T-helper 2 cell treated with Interferon-gamma antibody and Interleukin-4, amounts not matched to agents 100 ng/mL and 5 ng/mL, for 36 hours (primary cell): ENCODE results near the gene BCAS1. TPM values are rescaled to one million over a fixed set of nuclear protein-coding genes. Genes with fewer than 3 reads are reported as not detected.
"Not testable (repeated sequence)": the region's sequence is repeated elsewhere in the genome, so short reads cannot be mapped to it uniquely, and the experiment has no call there.

Experiments used
- intact Hi-C: fragments of 100-400 bp; cut with micrococcal nuclease; formaldehyde crosslinking; loops from one replicate; pipeline ENCODE4 v1.15.1; 2023
- total RNA-seq: library from RNA; stranded (reverse); gene quantifications from 2 replicates; pipeline ENCODE4 v1.2.3, GENCODE V29; 2022

The BCAS1 gene
- total RNA-seq, 1 donor from 2014 or later: not detected

DNA sequence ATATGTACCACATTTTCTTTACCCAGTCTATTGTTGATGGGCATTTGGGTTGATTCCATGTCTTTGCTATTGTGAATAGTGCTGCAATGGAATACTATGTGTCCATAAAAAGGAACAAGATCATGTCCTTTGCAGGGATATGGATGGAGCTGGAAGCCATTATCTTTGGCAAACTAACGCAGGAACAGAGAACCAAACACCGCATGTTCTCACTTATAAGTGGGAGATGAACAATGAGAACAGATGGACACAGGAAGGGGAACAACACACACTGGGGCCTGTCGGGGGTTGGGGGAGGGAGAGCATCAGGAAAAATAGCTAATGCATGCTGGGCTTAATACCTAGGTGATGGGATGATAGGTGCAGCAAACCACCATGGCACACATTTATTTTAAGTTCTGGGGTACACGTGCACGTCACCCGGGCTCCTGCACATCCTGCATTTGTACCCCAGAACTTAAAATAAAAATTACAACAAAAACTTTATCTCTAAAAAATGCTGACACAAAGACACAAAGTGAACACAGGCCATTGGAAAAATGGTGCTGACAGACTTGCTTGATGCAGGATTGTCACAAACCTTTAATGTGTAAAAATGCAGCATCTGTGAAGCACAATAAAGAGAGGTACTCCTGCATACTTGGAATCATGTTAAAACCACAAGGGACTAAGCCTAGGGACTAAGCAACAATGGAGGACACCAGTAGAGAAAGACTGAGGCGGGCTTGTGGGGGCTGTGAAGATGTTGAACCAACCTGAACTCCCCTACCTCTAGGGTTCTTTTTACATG is 48.8 kb downstream of the BCAS1 start:
- intact Hi-C loops: no loop called here

DNA sequence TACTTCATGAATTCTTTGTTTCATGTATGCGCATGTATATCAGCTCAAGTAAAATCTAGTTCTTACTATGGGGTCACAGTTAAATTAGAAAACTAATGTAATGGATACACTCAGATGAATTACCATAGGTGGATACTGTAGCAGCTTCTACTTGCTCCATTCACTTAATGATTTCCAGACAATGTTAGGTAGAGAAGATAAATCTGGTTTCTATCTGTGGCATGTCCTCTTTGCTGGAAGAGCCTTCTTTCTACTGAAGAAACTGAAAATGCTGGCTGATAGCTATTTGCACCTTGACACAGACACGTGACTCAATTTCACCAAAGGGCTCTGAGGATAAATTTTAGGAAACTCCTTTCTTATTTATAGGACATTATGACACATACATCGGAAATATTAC is 49.5 kb downstream of the BCAS1 start:
- intact Hi-C loops: no loop called here

DNA sequence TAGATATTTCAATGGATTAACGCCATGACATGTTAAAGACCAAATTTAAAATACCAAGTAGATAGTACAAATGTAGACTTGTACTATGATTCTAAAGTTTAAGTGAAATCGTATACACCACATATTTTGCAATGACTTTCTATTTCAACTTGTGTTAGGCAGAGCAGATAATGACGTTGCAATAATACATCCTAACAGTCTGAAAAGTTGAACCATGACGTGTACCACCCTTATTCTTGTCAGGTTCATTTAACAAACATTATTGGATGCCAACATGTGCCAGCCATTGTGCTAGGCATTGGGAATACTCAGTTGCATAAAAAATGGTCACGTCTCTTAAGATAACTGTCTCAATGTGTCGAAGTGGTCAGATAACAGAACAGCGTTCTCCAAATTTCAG is 50.0 kb downstream of the BCAS1 start:
- intact Hi-C loops: no loop called here

DNA sequence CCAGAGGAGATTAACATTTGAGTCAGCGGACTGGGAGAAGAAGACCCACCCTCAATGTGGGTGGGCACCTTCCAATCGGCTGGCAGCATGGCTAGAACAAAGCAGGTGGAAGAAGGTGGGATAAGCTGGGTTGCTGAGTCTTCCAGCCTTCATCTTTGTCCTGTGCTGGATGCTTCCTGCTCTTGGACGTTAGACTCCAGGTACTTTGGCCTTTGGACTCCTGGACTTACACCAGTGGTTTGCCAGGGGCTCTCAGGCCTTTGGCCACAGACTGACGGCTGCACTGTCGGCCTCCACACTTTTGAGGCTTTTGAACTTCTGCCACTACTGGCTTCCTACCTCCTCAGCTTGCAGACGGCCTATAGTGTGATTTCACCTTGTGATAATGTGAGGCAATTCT is 50.8 kb downstream of the BCAS1 start:
- intact Hi-C loops: no loop called here

DNA sequence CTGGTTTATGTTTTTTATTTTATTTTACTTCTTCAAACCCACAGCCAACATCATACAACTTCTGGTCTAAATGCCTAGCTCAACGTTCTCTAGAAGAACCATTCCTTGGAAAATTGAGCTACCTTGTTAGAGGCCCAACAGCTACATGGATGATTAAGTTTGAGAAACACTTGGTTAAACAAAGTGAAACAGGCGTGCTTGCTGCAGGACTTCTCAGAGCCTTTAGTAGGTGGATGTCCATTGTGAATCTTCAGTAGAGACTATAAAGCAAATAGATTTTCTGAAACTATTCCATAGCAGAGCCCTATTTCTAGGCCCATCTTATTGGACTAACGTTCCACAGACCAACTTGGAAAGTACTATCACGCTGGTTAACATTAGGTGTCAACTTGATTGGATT is 51.3 kb downstream of the BCAS1 start:
- intact Hi-C loops: no loop called here

DNA sequence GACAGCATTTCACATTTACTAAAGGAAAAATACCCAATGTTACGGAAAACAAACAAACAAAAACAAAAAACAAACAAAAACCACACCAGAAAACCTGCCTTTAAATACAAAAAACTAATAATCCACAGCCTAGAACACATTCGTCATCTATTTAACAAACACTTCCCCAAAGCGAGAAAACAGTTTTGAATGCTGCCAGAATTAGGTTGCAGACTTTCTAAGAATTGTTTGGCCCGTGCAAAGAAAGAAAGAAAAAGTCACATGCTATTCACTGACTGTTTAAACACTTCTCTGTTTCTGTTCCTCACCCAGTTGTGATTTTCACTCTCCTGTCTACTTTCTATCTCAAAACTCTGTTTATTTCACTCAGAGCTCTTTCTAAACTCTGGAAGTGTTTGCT is 52.5 kb downstream of the BCAS1 start:
- intact Hi-C loops: no loop called here

DNA sequence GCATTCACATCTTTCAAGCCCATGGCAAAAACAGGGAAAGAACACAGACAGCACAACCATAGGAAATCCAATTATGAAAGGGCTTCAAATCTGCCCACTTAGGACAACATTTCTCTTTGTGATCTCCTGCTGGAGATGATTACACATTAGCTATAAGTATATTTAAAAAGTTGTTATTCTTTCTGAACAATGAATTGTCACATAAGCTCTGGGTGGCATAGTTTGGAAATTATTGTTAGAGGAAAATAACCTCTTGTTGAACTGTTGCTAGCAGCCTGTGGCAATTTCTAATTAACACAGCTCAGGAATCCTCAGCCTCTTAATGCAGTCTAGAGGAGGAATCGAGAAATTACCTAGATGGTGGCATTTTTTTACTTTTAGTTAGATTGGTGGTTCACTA is 54.9 kb downstream of the BCAS1 start:
- intact Hi-C loops: no loop called here

DNA sequence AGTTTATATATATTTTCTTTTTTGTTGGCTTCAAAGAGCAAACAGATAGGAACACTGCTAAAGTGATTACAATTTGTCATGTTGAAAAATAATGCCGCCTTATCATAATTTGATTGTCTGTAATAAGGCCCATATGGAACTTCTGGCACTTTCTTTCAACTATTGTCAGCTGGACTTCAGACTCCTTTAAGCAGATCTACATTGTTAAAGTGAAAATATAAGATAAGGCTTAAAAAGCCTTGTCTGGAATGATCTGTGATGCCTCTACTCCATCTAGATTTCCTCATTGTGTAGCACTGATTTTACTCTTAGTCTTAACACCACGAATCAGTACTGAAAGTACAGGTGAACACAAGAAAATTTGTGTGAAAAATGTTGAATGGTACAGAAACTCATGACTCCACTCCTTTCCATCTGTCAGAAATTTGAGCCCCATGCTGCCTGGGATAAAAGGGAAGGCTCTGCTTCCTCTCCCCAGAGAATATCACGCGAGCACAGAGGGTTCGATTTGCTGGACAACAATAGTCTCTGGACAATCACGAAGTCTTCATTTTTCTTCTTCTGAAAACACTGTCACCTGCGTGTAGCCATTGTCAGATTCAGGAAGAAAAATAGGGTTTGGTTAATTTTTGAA is 56.0 kb downstream of the BCAS1 start:
- intact Hi-C loops: no loop called here

DNA sequence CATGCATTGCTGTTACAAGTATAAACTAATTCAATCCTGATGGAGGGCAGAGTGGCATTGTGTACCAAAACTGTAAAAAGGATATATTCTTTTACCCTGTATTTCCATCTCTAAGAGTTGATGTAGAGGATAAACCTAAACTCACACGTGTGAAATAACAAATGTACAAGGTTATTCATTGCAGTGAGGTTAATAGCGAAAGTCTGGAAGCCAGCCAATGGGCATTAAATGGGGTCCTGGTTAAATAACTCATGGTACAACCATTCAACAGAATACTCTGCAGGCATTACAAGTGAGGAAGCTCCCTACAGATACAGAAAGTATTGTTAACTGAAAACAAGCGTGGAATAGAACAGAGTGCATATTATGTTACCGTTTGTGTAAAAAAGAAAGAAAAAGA is 56.9 kb downstream of the BCAS1 start:
- intact Hi-C loops: no loop called here

DNA sequence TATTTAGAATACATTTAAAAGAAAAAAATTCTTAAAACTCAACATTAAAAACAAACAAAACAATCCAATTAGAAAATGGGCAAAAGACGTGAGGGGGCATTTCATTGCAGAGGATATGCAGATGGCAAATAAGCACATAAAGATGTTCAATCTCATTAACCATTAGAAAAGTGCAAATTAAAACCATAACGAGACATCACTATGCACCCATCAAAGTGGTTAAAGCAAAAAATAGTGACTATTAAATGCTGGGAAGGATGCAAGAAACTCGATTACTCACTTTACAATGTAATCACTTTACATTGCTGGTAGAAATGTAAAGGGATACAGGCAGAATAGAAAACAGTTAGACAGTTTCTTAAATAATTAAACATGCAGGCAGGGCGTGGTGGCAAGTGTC is 59.0 kb downstream of the BCAS1 start:
- intact Hi-C loops: no loop called here

DNA sequence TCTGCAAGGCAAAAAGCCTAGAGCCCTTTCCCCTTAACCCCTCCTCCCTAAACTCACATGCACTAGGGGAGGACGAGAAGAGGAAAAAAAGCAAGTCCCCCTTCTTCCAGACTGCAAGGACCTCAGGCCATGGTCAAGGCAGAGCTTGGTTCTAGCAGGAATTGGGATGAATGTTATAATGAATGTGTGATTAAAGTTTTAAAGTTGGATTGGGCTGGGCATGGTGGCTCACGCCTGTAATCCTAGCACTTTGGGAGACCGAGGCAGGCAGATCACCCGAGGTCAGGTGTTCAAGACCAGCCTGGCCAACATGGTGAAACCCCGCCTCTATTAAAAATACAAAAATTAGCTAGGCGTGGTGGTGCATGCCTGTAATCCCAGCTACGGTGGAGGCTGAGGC is 64.2 kb downstream of the BCAS1 start:
- intact Hi-C loops: not testable (repeated sequence)

DNA sequence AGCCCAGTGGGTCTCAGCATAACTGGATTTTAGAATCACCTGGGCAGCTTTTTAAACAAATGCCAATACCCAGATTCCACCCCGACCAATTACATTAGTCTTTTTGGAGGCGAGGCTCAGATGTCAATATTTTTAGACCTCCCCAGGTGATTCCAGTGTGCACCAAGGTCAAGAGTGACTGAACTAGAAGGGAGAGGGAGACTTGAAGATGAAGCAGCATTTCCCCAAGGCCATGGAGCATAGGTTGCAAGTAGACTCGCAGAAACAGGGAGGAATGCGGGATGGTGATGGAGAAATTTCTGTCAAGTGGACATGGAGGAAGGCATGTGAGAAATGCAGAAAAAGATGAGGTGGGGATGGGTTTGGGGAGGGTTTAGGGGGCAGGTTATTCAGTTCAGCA is 64.9 kb downstream of the BCAS1 start:
- intact Hi-C loops: no loop called here

DNA sequence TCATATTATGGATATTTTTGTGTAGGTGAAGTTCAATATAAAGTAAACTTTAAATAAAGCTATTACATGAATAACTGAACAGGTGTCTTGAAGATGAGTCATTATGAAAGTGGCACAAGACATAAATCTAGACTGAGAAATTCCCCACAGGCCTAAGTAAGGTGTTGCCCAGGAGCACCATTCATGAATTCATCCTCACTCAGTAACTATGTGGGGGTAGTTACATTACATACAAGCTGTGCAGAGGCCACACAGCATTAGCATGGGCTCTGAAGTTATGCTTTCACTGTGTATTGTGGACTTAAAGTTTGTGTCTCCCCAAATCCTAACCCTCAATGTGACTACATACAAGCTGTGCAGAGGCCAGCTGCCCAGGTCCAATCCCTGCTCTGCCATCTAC is 65.9 kb downstream of the BCAS1 start:
- intact Hi-C loops: no loop called here

DNA sequence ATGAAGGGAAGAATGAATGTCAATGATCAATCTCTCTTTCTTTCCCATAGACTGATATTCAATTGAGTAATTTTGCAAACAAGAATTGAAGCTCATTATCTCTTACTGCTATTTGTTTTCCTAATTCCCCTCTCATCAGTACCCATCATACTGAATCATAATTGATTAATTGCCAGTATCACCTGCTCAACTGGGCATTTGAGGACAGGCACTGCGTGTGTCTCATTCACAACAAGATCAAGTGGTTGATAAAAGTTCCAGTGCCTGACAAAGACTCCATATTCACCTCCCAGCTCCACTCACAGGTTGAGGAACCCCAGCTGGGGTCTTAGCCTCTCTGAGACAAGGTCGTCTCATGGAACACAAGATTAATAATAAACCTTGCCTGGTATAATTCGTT is 67.7 kb downstream of the BCAS1 start:
- intact Hi-C loops: no loop called here

DNA sequence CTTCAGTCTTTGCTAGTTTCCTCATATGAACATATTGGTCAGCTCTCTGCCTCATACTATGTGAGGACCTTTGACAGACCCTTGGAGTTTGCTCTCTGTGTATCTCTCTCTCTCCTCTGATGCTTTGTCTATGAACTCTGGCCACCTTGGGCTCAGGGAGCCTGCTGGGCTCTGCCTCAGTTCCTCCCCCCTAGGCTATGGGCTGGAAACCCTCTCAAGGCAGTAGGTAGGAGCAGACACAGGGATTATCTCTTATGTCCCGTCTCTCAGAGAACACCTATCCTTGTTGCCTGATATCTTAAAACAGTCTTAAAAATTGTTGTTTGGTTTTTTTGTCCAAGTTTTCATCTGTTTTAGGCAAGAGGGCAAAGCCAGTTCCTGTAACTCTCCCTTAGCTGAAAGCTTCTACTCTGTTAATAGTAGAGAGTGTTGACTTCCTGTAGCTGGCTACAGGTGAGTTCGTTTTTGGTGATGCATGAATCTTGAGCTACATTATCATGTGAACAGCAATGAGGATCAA is 68.3 kb downstream of the BCAS1 start:
- intact Hi-C loops: no loop called here

DNA sequence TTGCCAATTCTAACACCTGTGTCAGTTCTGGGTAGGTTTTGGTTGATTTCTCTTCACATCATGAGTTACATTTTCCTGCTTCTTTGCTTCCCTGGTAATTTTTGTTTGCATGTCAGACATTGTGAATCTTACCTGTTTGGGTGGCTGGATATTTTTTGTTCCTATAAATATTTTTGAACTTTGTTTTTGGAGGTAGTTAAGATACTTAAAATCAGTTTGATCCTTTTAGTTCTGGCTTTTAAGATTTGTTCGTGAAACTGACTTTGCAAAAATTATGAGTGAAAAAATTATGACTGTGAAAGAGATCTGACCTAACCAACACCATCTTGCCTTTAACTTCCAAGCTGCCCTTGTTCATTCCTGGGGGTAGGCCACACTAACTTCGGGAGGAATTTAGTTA is 69.5 kb downstream of the BCAS1 start:
- intact Hi-C loops: no loop called here

DNA sequence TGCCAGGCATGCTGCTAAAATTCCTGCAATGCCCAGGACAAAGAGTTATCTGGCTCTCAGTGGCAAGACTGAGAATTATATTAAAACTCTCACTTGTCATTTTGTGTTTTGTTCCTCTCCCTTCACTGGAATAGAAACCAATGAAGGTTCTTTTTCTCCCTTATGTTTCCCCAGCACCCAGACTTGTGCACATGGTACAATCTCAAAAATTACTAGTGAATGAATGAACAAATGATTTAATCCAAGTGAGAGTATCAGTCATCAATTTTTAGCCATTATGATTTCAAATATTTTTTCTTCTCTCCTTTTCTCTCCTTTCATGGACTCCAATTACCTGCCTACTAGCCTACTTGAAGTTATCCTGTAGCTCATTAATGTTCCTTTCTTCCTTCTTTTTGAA is 70.1 kb downstream of the BCAS1 start:
- intact Hi-C loops: no loop called here

DNA sequence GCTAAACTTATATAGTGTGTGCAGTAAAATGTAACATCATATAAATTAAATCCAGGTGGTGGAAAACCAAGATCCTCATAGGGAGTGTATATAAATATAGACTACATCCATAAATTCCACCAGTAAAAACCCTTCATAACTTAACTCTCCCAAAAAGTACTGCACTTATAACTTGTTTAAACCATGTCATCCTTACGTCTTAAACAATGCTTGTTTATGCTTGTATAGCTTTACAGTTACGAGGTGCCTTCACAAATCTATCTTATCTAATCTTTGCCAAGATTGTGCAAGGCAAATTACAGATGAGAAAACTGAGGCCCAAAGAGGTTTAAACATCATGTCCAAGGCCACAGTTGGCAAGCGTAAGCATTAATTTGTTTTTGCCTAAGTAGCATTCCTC is 71.3 kb downstream of the BCAS1 start:
- intact Hi-C loops: no loop called here

DNA sequence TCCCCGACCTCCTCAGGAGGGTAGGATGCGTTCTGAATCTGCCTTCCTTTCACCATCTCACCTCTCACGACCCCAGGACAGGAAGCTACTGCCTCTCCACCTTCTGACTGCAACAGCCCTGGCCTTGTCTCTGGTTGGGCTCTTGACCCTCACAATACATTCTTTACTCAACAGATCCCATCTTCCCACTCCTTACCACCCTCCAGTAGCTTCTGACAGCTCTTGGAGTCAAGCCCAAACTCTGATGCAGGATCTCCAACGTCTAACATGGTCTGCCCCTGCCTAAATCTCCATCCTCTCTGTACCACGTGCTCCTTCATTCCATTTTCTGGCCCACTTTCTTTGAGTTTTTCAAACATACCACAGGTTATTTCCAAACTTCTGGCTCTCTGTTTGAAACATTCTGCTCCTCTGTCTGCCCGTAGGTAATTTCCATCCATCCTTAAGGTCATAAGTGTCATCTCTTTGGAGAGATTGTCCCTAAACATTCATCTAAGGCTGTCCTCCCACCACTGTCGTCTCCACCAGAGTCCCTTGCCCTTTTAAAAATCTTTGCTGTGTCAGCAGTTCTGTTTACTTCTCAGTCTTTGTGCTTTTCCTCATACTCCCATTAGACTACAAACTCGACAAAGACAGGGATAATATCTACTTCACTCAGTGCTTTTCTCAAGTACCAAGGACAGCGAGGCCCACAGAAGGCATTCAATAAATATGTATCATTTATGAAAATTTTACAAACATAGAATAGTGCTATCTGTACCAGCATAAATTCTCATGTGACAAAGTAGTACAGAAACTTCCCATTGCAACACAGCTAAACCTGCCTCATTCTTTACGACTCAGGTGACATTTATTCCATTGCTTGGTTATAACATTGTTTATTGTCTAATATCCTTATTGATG is 73.6 kb downstream of the BCAS1 start:
- intact Hi-C loops: no loop called here

DNA sequence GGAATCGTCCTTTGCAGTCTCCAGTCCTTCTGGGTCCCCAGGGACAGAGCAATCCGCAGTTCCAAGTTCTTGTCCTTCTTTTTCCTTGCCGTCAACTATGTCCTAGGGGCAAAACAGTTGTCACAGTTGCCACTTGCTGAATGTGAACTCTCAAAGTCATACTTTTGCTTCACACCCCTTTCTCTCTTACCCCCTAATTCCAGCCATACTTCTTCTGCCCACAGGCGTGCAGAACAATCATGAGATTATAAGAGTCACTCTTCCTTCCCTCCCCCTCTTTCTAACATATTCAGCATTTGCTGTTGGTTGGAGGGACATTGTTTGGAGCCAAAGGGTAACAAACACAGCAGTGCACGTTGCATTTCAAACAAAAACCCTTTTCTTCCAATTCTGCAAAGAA is 74.4 kb downstream of the BCAS1 start:
- intact Hi-C loops: no loop called here

DNA sequence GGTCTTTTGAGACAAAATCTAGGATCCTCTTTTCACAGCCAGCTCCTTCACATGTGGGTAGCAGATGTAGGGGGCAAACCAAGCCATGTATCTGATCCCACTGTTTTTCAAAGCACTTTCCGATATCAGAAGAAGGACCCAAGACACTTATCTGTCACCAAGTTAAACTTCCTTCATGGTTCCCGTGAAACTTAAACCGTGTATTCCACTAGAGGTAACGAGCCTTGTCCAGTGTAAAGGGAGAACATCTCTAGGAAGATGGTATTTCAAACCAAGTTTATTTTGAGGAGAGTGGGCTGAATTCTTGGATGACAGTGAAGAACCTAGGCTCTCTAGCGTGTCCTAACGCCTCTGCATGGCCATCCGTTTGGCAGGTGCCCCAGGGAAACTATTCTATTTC is 76.3 kb downstream of the BCAS1 start:
- intact Hi-C loops: no loop called here

DNA sequence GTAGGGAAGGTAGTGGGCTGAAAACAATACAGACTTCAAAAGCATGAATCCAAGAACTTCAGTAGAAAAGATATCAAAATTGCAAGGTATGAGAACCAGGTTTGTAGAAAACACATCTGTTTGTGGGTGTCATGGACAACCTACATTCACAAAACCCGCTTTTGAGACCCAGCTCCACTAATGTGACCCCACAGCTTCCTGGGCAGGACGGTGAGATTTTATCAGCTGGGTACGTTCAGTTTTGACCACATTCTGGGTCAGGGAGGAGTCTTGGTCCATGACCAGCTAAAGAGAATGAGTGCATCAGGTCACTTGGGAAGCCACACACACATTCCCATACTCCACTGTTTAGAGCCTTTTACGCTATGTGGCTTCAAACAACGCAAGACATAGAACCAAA is 77.1 kb downstream of the BCAS1 start:
- intact Hi-C loops: no loop called here
